GM21390 (cell line): ENCODE results near the gene SCRN1.
A peak's percentile ranks its signal among the peaks of the same experiment; 100 is the strongest.
"Not testable (repeated sequence)": the region's sequence is repeated elsewhere in the genome, so short reads cannot be mapped to it uniquely, and the experiment has no call there.

Experiments
- ATAC-seq: cut with Tn5 transposase; IDR thresholded peaks from one replicate; pipeline ENCODE4 v1.9.1; 2021; ENCODE audit not compliant: unreplicated experiment

Gene SCRN1

GRCh38 chr7:29969738-29970137 is 19.9 kb downstream of the SCRN1 start:
- no peak for ATAC-seq

GRCh38 chr7:29968683-29969395 is 20.8 kb downstream of the SCRN1 start:
- ATAC-seq: no peak

- no peak for ATAC-seq
These were observed 24.6 kb downstream of the SCRN1 start for GRCh38 chr7:29965030-29965429.

- ATAC-seq: no peak
These were observed 27.6 kb downstream of the SCRN1 start for GRCh38 chr7:29962035-29962434.

- not testable (repeated sequence) for ATAC-seq
These were observed 28.0 kb downstream of the SCRN1 start for GRCh38 chr7:29961611-29962010.

GRCh38 chr7:29958667-29959358 is 30.8 kb downstream of the SCRN1 start:
- no peak for ATAC-seq

- ATAC-seq: no peak
These were observed 31.9 kb downstream of the SCRN1 start for GRCh38 chr7:29957521-29958310.

GRCh38 chr7:29956487-29956836 is 33.1 kb downstream of the SCRN1 start:
- peak; percentile 14 for ATAC-seq

- peak; percentile 75 for ATAC-seq
These were observed 33.7 kb downstream of the SCRN1 start for GRCh38 chr7:29955799-29956486.

- no peak for ATAC-seq
These were observed 34.4 kb downstream of the SCRN1 start for GRCh38 chr7:29955075-29955792.

GRCh38 chr7:29953726-29954347 is 35.8 kb downstream of the SCRN1 start:
- ATAC-seq: no peak

- ATAC-seq: no peak
These were observed 38.4 kb downstream of the SCRN1 start for GRCh38 chr7:29951206-29951605.

- no peak for ATAC-seq
These were observed 39.1 kb downstream of the SCRN1 start for GRCh38 chr7:29950480-29950879.

- no peak for ATAC-seq
These were observed 41.0 kb downstream of the SCRN1 start for GRCh38 chr7:29948587-29948986.

GRCh38 chr7:29946428-29947186 is 43.0 kb downstream of the SCRN1 start:
- ATAC-seq: no peak

- no peak for ATAC-seq
These were observed 44.3 kb downstream of the SCRN1 start for GRCh38 chr7:29945259-29945809.

- no peak for ATAC-seq
These were observed 49.4 kb downstream of the SCRN1 start for GRCh38 chr7:29940199-29940598.

- no peak for ATAC-seq
These were observed 52.5 kb downstream of the SCRN1 start for GRCh38 chr7:29937132-29937531.

GRCh38 chr7:29935111-29935510 is 54.5 kb downstream of the SCRN1 start:
- no peak for ATAC-seq
